ENCODE data around the gene CTIF.

CTIF gene

DNA sequence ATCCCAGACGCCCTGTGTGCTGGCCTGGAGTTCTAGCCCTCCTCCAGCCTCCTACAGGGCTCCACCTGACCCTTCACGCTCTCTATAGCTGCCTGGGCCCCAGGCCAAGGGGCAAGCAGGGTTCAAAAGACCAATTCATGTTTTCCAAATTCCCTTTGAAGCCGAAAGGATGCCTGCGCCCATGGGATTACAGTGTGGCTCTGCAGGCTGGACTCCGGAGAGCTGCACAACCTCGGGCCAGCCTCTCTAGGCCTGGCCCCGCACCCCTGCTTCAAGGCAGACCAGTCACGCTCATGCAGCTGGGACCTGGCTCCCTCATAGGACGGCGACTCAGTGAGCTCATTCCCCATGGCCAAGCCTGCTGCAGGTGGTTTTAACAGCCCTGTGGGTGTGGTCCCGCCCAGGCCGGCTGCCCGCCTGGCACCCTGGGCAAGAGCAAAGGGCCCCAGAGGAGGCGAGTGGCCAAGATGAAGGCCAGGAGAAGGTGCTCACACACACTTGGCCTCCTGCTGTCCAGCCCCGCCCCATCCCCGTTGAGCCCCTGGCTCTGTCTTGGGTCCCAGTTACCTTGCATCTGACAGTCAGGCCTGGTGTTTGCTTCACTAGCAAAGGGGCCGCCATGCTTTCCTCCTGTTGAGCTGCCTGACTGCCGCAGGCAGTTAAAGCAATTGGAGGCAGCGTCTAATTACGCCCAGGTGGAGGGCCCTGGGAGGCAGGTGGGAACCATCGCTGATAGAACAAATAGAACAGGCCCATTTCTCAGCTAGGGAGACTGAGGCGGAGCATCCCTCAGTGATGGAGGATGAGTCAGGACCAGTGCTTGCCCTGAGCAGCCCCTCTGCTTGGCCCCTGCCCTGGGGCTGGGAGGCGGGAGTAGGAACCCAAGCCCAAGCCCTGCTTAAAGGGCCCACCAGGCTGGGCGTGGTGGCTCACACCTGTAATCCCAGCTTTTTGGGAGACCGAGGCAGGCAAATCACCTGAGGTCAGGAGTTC lies 355.1 kb downstream of the CTIF start:
- Histone ChIP-seq H3K36me3 (ENCODE audit: low read depth) (no peaks in the 10 kb centered on the region), H3K4me1 (ENCODE audit: insufficient read depth, poor library complexity, severe bottlenecking) (peaks cover 4% of the 10 kb centered on the region), H3K4me3 (ENCODE audit: severe bottlenecking) (no peak overlapping the region), H3K27me3 (ENCODE audit: insufficient read depth, poor library complexity, severe bottlenecking) (no peaks in the 10 kb centered on the region), H3K9me3 (ENCODE audit: severe bottlenecking) (no peaks in the 10 kb centered on the region), H3K27ac (ENCODE audit: poor library complexity, severe bottlenecking) (no peak overlapping the region)
- DNase-seq (ENCODE audit: low spot score) (no peak), ATAC-seq (ENCODE audit: low read depth) (no peak)
- TF ChIP-seq, protein P1, sequence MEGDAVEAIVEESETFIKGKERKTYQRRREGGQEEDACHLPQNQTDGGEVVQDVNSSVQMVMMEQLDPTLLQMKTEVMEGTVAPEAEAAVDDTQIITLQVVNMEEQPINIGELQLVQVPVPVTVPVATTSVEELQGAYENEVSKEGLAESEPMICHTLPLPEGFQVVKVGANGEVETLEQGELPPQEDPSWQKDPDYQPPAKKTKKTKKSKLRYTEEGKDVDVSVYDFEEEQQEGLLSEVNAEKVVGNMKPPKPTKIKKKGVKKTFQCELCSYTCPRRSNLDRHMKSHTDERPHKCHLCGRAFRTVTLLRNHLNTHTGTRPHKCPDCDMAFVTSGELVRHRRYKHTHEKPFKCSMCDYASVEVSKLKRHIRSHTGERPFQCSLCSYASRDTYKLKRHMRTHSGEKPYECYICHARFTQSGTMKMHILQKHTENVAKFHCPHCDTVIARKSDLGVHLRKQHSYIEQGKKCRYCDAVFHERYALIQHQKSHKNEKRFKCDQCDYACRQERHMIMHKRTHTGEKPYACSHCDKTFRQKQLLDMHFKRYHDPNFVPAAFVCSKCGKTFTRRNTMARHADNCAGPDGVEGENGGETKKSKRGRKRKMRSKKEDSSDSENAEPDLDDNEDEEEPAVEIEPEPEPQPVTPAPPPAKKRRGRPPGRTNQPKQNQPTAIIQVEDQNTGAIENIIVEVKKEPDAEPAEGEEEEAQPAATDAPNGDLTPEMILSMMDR (IDR thresholded peaks at IDR 0.05; ENCODE audit: poor library complexity, severe bottlenecking) = no peak

DNA sequence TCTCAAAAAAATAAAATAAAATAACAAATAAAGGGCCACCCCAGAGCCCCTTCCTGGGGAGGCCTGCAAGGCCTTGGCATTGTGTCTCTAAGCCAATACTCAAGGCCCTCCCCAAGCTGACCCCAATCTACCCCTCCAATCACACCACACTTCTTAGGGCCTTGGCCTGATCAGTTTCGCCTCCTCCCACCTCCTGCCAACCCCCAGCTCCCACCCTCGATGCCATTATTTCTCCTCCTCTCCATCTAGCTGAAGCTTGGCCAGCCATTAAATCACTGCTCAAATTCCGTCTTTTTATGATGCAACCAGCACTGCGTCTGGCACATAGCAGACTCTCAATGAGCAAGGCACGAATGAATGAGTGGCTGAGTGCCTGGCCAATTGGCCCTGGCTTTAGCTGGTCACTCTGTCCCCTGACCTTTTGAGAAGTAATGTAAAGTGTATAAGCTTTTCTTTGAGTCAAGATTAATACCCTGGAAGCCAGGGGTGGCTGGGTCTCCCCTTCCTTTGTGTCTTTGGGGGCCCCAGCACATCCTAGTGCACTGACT lies 356.0 kb downstream of the CTIF start:
- peaks cover 4% of the 10 kb centered on the region for H3K4me1 ChIP-seq (ENCODE audit: insufficient read depth, poor library complexity, severe bottlenecking)
- no peaks in the 10 kb centered on the region for H3K36me3 ChIP-seq (ENCODE audit: low read depth)
- TF ChIP-seq, protein P1 (IDR thresholded peaks at IDR 0.05; ENCODE audit: poor library complexity, severe bottlenecking) = no peak
- no peaks in the 10 kb centered on the region for H3K9me3 ChIP-seq (ENCODE audit: severe bottlenecking)
- H3K27ac ChIP-seq (ENCODE audit: poor library complexity, severe bottlenecking) = no peak overlapping the region
- no peak overlapping the region for H3K4me3 ChIP-seq (ENCODE audit: severe bottlenecking)
- no peaks in the 10 kb centered on the region for H3K27me3 ChIP-seq (ENCODE audit: insufficient read depth, poor library complexity, severe bottlenecking)
- DNase-seq (ENCODE audit: low spot score) = no peak
- no peak for ATAC-seq (ENCODE audit: low read depth)

DNA sequence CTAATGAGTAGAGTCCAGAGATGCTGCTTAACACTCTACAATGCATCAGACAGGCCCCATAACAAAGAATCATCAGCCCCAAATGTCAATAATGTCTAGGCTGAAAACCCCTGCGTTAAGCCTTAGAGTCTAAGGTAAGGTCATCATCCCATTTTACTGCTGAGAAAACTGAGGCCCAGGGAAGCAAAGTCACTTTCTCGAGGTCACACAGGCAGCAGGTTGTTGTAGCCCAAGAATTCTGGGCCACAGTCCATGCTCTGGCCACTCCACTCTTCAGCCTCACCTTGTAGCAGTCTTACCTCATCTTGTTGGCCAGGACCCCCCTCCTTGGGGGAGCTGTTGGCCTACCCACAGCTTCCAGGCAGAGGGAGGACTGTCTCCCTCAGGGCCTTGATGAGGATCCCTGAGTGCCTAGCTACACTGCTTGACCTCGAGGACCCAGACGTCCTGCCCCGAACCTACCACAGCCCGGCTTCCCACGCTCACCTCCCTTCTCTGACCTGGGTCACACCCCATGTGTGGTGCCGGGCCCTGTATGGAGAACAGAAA lies 357.6 kb downstream of the CTIF start:
- Histone ChIP-seq H3K4me1 (ENCODE audit: insufficient read depth, poor library complexity, severe bottlenecking) (peaks cover 5% of the 10 kb centered on the region), H3K4me3 (ENCODE audit: severe bottlenecking) (no peak overlapping the region), H3K9me3 (ENCODE audit: severe bottlenecking) (no peaks in the 10 kb centered on the region), H3K36me3 (ENCODE audit: low read depth) (no peaks in the 10 kb centered on the region), H3K27me3 (ENCODE audit: insufficient read depth, poor library complexity, severe bottlenecking) (no peaks in the 10 kb centered on the region), H3K27ac (ENCODE audit: poor library complexity, severe bottlenecking) (peak overlapping the region; percentile 3)
- DNase-seq (ENCODE audit: low spot score) = no peak
- ATAC-seq (ENCODE audit: low read depth) = no peak
- TF ChIP-seq, protein P1 (IDR thresholded peaks at IDR 0.05; ENCODE audit: poor library complexity, severe bottlenecking) = no peak

DNA sequence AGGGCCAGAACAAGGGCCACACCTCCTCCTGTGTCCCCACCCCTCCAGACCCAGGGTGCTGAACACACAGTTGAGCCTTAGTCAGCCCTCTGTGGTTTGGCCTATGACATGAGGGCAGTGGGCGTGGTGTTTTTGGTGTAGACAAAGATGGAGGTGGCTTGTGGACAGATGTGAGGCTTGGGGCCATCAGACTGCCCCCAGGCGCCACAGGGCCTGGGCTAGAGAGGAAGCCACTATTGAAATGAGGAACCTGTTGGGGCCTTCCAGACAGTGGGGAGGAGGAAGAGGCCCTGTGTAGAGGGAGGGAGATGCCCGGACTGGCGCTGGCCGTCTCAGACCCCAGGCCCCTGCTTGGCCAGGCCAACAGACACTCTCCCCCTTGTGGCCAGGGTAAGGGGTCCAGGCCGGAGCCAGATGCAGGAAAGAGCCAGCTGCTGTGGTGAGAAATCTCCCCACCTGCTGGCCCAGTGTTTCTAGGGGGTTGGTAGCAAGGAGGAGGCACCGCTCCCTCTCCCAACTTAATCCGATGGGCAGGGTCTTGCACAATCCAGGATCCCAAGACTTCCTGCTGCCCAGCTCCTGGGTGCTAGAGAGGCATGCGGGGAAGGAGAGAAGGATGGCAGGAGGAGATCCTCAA lies 358.2 kb downstream of the CTIF start:
- H3K27ac ChIP-seq (ENCODE audit: poor library complexity, severe bottlenecking) = peak overlapping the region; percentile 3
- peaks cover 10% of the 10 kb centered on the region for H3K4me1 ChIP-seq (ENCODE audit: insufficient read depth, poor library complexity, severe bottlenecking)
- no peaks in the 10 kb centered on the region for H3K27me3 ChIP-seq (ENCODE audit: insufficient read depth, poor library complexity, severe bottlenecking)
- no peaks in the 10 kb centered on the region for H3K9me3 ChIP-seq (ENCODE audit: severe bottlenecking)
- DNase-seq (ENCODE audit: low spot score) = peak; percentile 69
- TF ChIP-seq, protein P1 (IDR thresholded peaks at IDR 0.05; ENCODE audit: poor library complexity, severe bottlenecking) = no peak
- no peak overlapping the region for H3K4me3 ChIP-seq (ENCODE audit: severe bottlenecking)
- no peaks in the 10 kb centered on the region for H3K36me3 ChIP-seq (ENCODE audit: low read depth)
- ATAC-seq (ENCODE audit: low read depth) = peak; percentile 77
